D721Med (cell line): ENCODE data around the gene TP53BP2.

Experiments used
- DNase-seq: peaks from one replicate; pipeline ENCODE4 v3.0.0; 2011; ENCODE audit warnings: low spot score; ENCODE audit not compliant: insufficient read length
- FAIRE-seq: peaks from 2 replicates; lab custom pipeline; 2011; peaks lifted over from hg19 to GRCh38; lab: Jason Lieb, UNC
- CTCF ChIP-seq: IDR thresholded peaks from 2 replicates; pipeline ENCODE4 v1.5.1; 2012; ENCODE audit warnings: mild to moderate bottlenecking, control low read depth; ENCODE audit not compliant: insufficient read depth; ENCODE audit errors: missing control alignments

TP53BP2 gene

GRCh38 chr1:223793716-223794115 lies 52.0 kb downstream of the TP53BP2 start:
- no peak for FAIRE-seq
- TF ChIP-seq CTCF: no peak
- DNase-seq: no peak

- FAIRE-seq (peak; percentile 89), DNase-seq (no peak)
- TF ChIP-seq CTCF: no peak
These were observed 53.7 kb downstream of the TP53BP2 start for GRCh38 chr1:223792046-223792445.

GRCh38 chr1:223788746-223789415 lies 56.9 kb downstream of the TP53BP2 start:
- no peak for DNase-seq
- no peak for TF ChIP-seq CTCF
- peak; percentile 78 for FAIRE-seq

GRCh38 chr1:223785808-223786207 lies 59.9 kb downstream of the TP53BP2 start:
- no peak for DNase-seq
- FAIRE-seq: peak; percentile 53
- TF ChIP-seq CTCF: no peak

- no peak for TF ChIP-seq CTCF
- no peak for DNase-seq
- no peak for FAIRE-seq
These were observed 61.2 kb downstream of the TP53BP2 start for GRCh38 chr1:223784541-223784940.

GRCh38 chr1:223783676-223784075 lies 62.1 kb downstream of the TP53BP2 start:
- no peak for FAIRE-seq
- TF ChIP-seq CTCF: no peak
- DNase-seq: no peak

GRCh38 chr1:223780949-223781348 lies 64.8 kb downstream of the TP53BP2 start:
- TF ChIP-seq CTCF: no peak
- DNase-seq: no peak
- FAIRE-seq: peak; percentile 100
